ENCODE measurements around the gene APBB2. TPM values are rescaled to one million over a fixed set of nuclear protein-coding genes. Genes with fewer than 3 reads are reported as not detected.

The APBB2 gene
- total and polyA plus RNA-seq, 12 donors = 5.2 to 35.4 (median 26.3) TPM

- H3K9me3 ChIP-seq = no peaks in the 10 kb centered on the region
- no peak overlapping the region for H3K4me3 ChIP-seq
- no peaks in the 10 kb centered on the region for H3K4me1 ChIP-seq
- no peak overlapping the region for H3K27ac ChIP-seq
- no peak for TF ChIP-seq CTCF (IDR thresholded peaks at IDR 0.05)
- no peaks in the 10 kb centered on the region for H3K27me3 ChIP-seq
- ATAC-seq = no peak
- intact Hi-C loops (cut with DNase I) = no loop called here
- no peak for DNase-seq
- 93 to 95% methylated on average over 18 of the region's 18 CpGs for WGBS, 2 donors
- H3K36me3 ChIP-seq = peaks cover 0 to 98% (median 20%) of the 10 kb centered on the region in 9 donors
Observed at GRCh38 chr4:40831146-40831907, 383.0 kb downstream of the APBB2 start.

GRCh38 chr4:40829586-40829985 lies 384.8 kb downstream of the APBB2 start:
- WGBS, 2 donors = 92 to 94% methylated on average over 4 of the region's 4 CpGs
- ATAC-seq (peak in 1 of 8 donors; percentile 61), DNase-seq (no peak)
- intact Hi-C loops (cut with DNase I) = no loop called here
- Histone ChIP-seq H3K9me3 (no peaks in the 10 kb centered on the region), H3K4me3 (no peak overlapping the region), H3K4me1 (no peaks in the 10 kb centered on the region), H3K27me3 (no peaks in the 10 kb centered on the region), H3K36me3 (peaks cover 0 to 98% (median 20%) of the 10 kb centered on the region in 9 donors), H3K27ac (no peak overlapping the region)
- no peak for TF ChIP-seq CTCF (IDR thresholded peaks at IDR 0.05)

DNA sequence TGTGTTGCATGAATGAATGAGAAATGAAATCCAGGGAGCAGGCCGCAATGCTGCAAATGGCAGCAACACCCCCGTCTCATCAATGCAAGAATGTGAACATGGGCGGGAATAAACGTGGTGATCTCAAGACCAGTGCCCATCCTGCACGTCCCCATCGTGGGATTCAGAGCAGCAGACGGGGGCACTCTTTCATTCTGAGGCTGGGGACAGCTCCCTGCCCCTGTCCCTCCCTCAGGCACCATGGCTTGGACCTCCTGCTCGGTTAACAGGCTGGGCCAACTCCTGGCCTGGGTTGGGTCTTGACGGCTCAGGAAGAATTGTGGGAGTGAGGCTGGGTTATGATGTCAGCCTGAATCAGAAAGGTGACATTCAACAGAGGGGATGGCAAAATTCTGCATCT lies 385.7 kb downstream of the APBB2 start:
- TF ChIP-seq CTCF (IDR thresholded peaks at IDR 0.05) = no peak
- ATAC-seq = no peak
- intact Hi-C loops (cut with DNase I) = no loop called here
- DNase-seq = no peak
- Histone ChIP-seq H3K4me1 (no peaks in the 10 kb centered on the region), H3K27me3 (no peaks in the 10 kb centered on the region), H3K4me3 (no peak overlapping the region), H3K36me3 (peaks cover 0 to 98% (median 15%) of the 10 kb centered on the region in 9 donors), H3K9me3 (no peaks in the 10 kb centered on the region), H3K27ac (no peak overlapping the region)
- 94 to 96% methylated on average over 9 of the region's 9 CpGs for WGBS, 2 donors

- Histone ChIP-seq H3K27me3 (no peaks in the 10 kb centered on the region), H3K27ac (no peak overlapping the region), H3K9me3 (no peaks in the 10 kb centered on the region), H3K4me1 (no peaks in the 10 kb centered on the region), H3K36me3 (peaks cover 0 to 98% (median 23%) of the 10 kb centered on the region in 9 donors), H3K4me3 (no peak overlapping the region)
- intact Hi-C loops (cut with DNase I) = no loop called here
- WGBS, 2 donors = 87 to 90% methylated on average over 6 of the region's 6 CpGs
- no peak for TF ChIP-seq CTCF (IDR thresholded peaks at IDR 0.05)
- DNase-seq = no peak
- no peak for ATAC-seq
Observed at GRCh38 chr4:40827758-40828157, 386.6 kb downstream of the APBB2 start.

Data from heart right ventricle (tissue), 16 donors.